Stimulated activated CD4-positive, alpha-beta T cell treated with anti-CD3 and anti-CD28 coated beads, TNF-alpha, amount 100 ng/mL, for 48 hours (primary cell): ENCODE measurements around the gene URB1.
"Not testable (repeated sequence)": the region's sequence is repeated elsewhere in the genome, so short reads cannot be mapped to it uniquely, and the experiment has no call there.

ENCODE experiments used
- DNase-seq, 3 donors: peaks; one replicate each; pipeline ENCODE4 v3.0.0-alpha.2; 2020; ENCODE audit warnings: low read depth in 3 of 3

The URB1 gene

GRCh38 chr21:32411350-32412161, 18.7 kb upstream of the URB1 start:
- DNase-seq, result peak; percentile 43 to 53 (median 47)

- DNase-seq, result no peak
Observed at GRCh38 chr21:32410916-32411315, 18.1 kb upstream of the URB1 start.

DNA sequence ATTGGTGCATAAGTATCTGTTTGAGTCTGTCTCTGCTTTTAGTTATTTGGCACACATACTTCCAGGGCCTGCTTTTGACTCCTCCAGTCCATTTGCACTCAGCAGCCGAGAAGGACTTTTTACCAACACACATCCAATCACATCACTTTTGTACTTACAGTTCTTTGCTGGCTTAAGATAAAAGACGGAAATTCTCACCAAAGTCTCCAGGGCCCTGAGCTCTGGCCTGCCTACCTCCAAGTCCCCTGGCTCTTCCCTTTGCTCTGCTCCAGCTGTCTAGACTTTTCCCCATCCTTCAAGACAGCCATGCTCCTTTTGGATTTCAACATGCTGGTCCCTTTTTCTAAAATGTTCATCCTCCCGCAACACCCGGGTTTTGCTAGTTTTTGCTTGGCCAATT, 17.5 kb upstream of the URB1 start:
- DNase-seq, result no peak

DNA sequence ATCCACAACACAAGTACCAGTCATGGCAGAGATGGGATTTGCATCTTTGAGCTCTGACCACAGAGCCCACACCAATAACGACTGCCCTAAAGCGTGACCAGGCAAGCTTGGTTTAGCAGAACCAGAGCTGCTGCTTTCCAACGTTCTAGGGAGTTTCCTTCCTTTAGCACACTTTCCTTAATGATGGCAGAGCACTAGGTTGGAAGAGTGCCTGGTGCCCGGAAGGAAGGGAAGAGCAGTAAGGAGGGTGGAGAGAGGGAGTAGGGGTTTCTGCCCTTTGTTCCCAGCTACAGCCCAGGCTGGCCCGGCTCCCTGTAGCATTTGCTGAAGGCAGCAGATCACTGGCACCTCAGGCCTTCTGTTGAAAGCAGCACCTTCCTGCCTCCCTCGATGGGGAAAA, 13.6 kb upstream of the URB1 start:
- no peak for DNase-seq

- peak; percentile 29 to 72 (median 46) for DNase-seq
Observed at GRCh38 chr21:32403201-32403777, 10.5 kb upstream of the URB1 start.

GRCh38 chr21:32393677-32394001, 827 bp upstream of the URB1 start:
- no peak for DNase-seq

DNA sequence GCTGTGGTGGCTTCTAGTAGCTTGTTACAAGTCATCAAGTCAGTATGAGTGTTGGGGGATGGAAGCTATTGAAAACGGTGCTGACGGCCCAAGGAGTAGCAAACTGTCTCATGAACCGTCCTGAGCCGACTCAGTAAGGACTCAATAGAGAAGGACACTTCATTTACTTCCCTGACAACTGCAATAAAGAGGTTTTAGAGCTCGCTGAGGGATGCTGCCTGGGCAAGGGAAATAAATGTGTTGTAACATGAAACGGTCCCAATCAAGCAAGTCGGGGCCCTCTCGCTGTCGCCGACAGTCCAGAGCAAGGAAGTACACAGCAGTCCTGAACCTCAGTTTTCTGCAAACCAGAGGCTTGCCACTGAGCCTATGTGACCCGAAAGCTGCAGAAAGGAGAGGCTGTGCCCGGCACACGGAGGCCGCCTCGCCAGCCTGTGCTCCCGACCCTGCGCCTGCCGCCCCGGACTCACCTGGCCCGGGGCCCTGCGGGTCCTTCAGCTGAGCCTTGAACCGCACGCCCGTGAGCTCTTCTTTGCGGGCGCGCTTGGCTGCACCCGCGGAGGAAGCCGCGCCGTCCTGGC, 423 bp downstream of the URB1 start:
- no peak for DNase-seq

GRCh38 chr21:32391755-32392154, 1.1 kb downstream of the URB1 start:
- DNase-seq, result no peak

- not testable (repeated sequence) for DNase-seq
Observed at GRCh38 chr21:32390537-32391224, 2.1 kb downstream of the URB1 start.

GRCh38 chr21:32389337-32390015, 3.3 kb downstream of the URB1 start:
- no peak for DNase-seq

GRCh38 chr21:32388306-32388705, 4.5 kb downstream of the URB1 start:
- DNase-seq, result no peak

DNA sequence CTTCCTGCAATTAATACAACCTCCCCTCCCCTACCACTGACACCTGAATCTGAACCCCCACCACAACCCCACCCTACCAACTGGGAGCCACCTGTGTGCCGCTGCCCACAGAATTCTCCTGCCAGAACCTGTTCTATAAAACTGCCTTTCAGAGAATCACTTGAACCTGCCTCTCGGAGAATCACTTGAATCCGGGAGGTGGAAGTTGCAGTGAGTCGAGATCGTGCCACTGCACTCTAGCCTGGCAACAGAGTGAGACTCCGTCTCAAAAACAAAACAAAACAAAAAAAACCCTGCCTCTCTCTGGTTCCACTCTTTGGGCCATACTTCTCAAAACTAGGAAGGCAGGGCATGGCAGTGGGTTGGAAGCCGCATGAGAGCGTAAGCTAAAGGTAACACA, 5.7 kb downstream of the URB1 start:
- DNase-seq, result no peak

- no peak for DNase-seq
Observed at GRCh38 chr21:32386195-32386870, 6.5 kb downstream of the URB1 start.

DNA sequence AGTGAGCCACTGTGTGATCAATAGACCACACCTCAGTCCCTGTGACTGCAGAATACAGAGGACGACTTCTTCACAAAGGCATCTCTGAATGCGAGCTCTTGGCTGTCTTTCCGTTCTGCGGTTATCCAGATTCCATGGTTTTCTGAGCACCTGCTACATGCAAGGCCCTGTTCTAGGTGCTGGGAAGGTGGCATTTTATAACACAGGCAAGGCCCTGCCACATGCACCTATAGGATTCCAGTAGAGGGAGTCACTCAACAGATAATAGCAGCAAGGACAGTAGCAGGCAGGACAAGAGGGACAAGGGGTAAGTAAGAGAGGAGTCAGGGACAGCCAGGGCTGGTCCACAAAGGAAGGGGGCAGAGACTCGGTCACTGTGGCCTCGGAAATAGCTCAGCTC, 9.0 kb downstream of the URB1 start:
- DNase-seq, result no peak

GRCh38 chr21:32382108-32382644, 10.6 kb downstream of the URB1 start:
- no peak for DNase-seq

DNA sequence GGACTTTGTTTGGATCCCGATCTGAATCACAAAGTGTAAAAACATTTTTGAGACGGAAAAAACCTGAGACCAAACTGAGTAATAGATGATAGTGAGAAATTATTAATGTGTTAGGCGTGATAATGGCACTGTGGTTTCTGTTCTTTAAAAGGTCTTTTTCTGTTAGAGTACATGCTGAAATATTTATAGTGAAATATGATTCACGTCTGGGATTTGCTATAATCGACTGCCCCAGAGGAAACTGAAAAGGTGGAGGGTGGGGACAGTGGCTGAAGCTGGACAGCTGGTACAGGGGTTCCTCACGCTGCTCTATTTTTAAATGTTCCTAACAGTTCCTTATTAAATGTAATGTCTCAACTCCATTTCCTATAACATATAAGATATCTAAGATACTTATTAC, 11.2 kb downstream of the URB1 start:
- no peak for DNase-seq

- no peak for DNase-seq
Observed at GRCh38 chr21:32380940-32381339, 11.9 kb downstream of the URB1 start.

DNA sequence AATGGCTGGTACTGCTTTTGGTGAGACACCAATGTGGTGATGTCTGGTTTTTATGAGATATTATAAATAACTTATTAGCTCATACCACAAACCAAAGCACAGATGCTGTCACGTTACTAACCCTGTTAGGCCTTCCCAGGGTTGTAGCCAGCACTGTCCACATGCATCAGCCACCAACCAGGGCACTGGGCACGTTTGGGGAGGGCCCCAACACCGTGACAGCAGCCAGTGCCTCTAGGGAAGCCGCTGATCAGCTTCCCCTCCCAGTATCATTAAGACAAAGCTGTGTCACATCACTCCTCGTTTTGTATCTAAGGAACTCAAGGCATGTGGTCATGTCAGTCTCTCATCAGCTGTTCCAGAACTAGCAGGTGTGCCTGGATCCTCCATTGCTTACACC, 13.9 kb downstream of the URB1 start:
- no peak for DNase-seq

DNA sequence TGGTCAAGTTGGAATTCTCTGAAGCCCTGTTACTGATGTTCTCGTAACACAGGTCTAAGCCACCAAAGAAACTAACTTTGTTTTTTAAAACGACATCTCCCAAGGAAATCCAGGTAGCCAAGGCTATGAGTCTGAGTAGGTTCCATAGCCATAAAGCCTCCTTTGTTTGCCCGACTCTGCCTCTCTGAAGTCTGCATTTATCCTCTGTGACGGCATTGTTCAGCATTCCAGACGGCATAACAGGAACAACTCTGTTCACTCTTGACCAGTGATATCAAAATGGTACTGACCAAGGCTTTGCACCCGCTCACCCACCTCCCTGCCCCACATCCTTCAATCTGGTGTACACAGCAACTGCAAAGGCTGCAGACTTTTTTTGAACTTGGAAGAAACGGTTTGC, 14.8 kb downstream of the URB1 start:
- DNase-seq, result no peak

- DNase-seq, result no peak
Observed at GRCh38 chr21:32377506-32377905, 15.3 kb downstream of the URB1 start.

DNA sequence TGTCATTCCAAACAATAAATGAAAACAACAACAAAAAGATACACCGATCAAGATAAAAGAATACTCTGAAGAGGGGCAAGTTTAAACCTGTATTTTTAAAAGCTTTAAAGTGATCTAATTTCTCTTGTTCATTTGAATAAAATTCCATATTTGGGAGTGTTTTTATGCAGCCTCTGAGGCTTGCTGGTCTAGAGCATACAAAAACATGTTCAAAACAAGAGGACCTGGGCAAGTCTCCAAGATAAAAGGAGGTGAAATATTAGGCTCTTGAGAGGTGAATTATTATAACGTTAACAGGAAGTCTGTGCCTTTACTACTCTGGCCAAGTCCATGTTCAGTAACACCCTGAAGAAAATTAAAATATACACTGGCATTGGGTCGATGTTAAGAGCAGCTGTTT, 20.1 kb downstream of the URB1 start:
- no peak for DNase-seq
